Left forelimb (tissue), 1 donor: ENCODE results near the gene PLPP4.
A peak's percentile ranks its signal among the peaks of the same experiment; 100 is the strongest.

Experiments
- DNase-seq: peaks from one replicate; pipeline ENCODE4 v3.0.0-alpha.2; 2018; ENCODE audit warnings: low spot score

Gene PLPP4

GRCh38 chr10:120456626-120457430, at the start of gene PLPP4:
TSS of gene PLPP4 (plus strand) at chr10:120457227. CDS start at chr10:120457306, 79 bp downstream.
- no peak for DNase-seq

DNA sequence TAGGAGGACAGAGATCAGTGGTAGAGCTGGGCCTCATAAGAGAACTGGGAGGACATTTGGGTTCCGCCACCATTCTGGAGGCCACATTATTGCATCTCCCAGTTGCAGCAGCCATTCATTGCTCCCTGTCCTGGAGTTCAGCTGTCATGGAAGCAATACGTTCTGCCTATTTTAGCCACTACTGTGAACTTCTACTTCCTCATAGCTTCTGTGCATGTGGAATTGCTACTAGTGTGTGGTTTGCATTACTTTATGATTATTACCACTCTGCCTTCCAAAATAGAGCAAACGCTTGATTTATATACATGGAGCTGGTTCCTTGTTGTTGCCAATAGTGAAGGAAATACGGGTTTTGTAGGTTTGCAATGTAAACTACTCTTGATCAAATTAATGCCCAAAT, 47.2 kb upstream of the PLPP4 start:
- no peak for DNase-seq

DNA sequence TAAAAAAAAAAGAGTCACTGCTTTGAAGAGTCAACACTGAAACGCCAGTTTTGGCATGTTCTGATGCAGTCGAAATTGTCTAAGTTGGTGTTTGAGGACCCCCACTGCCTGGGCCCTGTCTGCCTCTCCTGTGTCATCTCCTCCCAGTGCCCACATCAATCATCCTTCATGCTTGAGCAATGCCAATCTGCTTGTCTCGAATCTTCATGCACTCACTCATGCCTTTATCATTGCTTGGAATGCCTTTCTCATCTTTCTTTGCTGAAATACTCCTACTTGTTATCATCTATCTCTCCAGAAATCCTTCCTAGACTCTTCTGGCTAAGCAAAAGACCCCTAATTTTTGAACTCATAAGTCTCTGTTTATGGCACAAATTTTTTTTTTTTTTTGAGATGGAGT, 42.1 kb upstream of the PLPP4 start:
- no peak for DNase-seq

DNA sequence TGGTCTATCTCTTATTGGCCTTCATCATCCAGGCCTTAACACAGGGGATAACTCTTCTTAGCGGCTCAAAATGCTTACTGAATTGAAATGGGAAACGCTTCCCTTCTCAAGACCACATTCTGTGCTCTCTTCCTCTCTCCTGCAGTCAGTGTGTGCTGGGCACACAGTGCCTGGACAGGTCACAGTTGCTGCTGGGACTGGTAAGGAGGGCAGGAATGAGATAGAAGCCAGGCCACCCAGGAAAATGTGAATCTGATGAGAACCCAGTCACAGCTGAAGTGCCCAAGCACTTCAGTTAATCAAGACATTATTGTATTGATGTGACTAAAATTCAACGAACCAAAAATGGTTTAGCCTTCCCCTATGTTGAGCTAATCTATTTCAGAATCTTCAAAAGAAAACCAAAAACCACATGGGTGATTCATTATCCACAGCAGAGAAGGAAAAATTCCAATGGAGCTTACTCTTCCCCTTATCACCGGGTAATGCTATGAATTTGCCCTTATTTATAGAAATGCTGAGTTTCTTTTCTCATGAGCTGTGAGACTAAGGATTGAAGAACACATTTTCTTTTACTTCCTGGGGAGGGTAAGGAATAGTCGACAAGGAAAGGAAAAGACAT, 41.2 kb upstream of the PLPP4 start:
- no peak for DNase-seq

- DNase-seq, result no peak
These were observed 36.6 kb upstream of the PLPP4 start for GRCh38 chr10:120420421-120420820.

GRCh38 chr10:120421250-120421649, 35.8 kb upstream of the PLPP4 start:
- DNase-seq, result no peak

GRCh38 chr10:120422457-120422856, 34.6 kb upstream of the PLPP4 start:
- no peak for DNase-seq

DNA sequence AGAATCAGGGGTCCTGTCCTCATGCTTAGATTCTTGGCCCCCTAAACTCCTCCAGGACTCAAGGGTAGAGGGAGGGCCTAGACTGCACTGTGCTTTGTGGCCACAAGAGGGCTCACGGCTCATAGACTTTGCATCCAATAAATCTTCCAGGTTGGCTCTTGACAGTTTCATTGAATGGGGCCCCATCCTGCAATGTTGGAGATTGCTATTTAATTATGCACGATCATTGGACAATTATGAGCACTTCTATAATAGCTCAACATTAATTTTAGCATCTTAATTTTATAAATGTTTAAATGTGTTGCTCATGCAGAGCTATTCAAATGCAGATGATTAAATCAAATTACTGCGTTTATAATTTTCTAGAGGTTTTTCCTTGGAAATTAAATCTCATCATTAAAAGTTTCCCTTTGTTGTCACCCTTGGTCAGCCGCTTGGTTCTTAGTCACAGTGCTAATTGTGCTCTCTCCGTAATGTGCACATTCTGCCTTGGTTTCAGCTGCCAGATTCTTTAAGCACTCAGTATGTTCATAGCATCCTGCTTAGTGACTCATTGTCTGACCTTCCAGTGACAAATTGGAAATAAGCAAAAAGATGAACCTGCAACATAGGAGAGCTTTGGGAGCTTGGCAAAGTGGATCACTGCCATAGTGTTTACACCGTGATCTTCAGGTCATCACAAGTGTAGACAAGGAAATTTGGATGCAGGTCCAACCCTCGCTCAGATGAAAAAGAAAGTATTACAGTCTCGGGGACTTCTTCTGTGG, 33.4 kb upstream of the PLPP4 start:
- DNase-seq, result no peak

GRCh38 chr10:120424198-120424464, 32.9 kb upstream of the PLPP4 start:
- no peak for DNase-seq

DNA sequence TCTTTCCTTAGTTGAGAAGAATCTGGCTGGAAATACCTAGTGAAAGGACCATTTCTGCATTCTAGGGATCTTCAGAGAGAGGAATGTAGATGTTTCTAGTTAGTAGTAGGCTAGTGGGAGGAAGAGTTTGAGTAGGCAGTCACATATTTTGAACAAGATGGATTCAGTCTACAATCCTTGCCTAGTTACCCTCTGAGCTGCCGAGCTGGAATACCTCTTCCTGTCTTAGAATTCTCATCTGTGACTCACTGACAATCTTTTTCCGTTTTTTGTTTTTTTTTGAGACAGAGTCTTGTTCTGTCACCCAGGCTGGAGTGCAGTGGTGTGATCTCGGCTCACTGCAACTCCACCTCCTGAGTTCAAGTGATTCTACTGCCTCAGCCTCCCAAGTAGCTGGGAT, 30.7 kb upstream of the PLPP4 start:
- no peak for DNase-seq

DNA sequence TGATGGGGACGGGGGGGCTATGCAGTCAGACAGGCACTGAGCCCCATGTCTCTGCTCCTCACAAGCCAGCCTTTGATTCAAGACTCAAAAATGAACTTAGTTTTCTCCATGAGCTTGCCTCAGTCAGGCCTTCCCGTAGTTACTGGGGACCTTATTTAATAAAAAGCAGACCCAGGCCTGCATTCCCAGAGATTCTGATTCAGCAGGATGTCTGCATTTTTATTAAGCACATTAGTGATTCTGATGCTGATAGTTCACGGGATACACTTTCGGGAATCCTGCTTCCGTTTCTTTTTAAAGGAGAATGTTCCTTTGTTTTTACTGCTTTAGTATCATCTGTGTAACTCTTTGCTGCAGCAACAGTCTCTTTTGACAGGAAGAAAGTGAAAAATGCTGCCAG, 28.3 kb upstream of the PLPP4 start:
- no peak for DNase-seq

GRCh38 chr10:120429395-120429794, 27.6 kb upstream of the PLPP4 start:
- no peak for DNase-seq

- DNase-seq, result peak; percentile 73
These were observed 25.8 kb upstream of the PLPP4 start for GRCh38 chr10:120431251-120431651.

- DNase-seq, result no peak
These were observed 24.8 kb upstream of the PLPP4 start for GRCh38 chr10:120432209-120432608.

- no peak for DNase-seq
These were observed 23.9 kb upstream of the PLPP4 start for GRCh38 chr10:120433141-120433540.

DNA sequence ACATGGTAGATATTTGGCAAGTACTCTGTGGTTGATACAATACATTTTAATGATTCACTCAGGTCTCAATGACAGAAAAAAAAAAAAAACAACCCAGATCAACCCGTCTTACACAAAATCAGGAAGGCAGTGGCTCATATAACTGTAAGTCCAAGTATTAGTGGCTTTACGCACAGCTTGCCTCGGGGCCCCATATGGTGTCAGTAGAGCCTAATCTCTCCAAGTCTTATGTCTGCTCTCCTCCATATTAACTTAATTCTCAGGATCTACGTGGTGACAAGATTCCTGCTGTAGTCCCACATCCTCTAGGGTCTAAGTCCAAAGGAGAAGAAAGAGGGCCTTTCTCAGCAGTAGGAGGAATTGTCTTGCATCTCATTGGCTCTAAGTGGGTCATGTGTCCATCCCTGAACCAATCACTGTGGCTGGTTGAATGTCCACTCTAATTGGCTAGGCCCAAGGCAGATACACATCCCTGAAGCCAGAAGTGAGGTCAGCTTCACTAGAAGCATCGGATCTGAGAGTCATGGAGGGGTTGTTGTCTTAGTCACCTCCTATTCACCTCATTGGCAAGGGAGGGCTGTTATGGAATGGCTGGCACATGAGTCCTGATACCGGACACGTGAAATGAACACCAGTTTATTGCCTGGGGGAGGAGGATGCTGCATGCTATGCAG, 20.5 kb upstream of the PLPP4 start:
- no peak for DNase-seq

GRCh38 chr10:120437541-120437940, 19.5 kb upstream of the PLPP4 start:
- DNase-seq, result no peak

DNA sequence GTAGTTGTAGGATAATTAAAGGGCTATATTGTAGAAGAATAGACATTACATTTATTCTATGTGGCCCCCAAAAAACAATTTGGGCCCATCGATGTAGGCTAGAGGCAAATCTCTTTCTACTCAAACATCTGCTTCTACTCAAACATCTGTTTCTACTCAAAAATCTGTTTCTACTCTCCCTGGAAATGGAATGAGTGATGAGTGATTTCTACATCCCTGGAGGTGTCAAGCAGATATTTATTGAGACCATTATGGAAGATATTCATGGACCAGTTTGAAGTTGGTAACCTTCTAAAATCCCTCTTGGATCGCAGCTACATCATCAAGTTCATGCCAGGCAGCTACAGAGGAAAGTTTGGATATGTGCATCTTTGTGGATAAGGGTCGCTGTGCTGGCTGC, 5.1 kb upstream of the PLPP4 start:
- no peak for DNase-seq

DNA sequence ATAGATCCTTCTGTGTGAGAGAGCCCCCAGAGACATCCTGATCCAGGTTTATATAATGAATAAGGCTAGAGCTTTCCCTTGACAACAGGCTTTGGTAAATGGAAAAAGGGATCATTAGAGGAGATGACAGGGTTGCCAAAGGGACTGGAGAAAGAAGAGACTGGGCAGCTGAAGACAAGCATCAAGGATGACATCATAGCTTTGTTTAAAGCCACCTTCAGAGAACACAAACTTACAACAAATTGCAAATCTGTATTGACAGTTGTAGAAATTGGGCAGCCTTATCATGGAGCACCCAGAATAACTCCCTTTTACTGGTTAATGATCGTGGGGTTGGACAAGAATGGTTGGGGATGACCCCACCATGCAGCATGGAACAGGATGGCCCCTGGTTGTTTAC, 3.7 kb upstream of the PLPP4 start:
- no peak for DNase-seq

- no peak for DNase-seq
These were observed 3.1 kb upstream of the PLPP4 start for GRCh38 chr10:120453886-120454285.

- no peak for DNase-seq
These were observed 2.0 kb upstream of the PLPP4 start for GRCh38 chr10:120455004-120455403.

DNA sequence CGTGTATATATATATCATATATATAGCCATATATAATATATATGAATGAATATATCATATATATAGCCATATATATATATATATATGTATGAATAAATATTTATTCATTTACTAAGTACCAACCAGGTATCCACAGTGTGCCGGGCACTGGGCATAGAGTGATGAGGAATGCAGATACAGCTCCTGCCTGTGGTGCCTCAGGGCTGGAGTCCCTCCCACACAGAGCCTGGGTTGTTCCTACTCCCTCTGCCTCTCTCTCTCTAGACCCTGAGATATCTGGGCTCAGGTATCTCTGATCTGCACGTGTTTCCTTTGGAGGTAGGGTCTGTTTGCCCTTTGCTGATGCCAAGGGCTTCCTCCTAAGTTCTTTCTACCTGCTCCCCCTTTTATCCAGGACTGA, 1.4 kb upstream of the PLPP4 start:
- no peak for DNase-seq

DNA sequence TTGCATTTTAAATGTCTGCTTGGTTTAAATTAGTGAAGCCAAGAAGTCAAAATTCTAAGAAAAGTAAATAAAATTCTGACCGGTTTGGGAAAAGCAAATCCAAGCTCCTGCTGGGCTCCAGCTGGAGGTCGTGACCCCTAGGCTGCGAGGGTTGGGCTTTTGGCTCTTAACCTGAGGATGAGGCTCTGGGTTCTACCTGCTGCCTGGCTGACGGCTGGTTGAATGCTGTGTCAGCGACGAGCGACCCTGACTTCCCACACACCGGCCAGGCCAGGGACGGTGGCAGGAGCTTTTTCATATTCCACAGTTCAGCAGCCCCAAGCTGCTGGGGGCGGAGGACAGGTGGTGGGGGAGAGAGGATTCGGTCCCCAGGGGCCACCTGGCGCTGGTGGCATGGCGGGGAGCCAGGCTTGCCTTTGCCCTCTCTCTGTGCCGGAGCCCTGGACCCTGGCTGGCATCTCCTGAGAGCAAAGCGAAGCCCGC, 843 bp upstream of the PLPP4 start:
- DNase-seq, result no peak
